Esophagus mucosa (tissue), 1 donor: ENCODE data around the gene DPYSL4. TPM values are rescaled to one million over a fixed set of nuclear protein-coding genes. Genes with fewer than 3 reads are reported as not detected.
A peak's percentile ranks its signal among the peaks of the same experiment; 100 is the strongest.

Experiments used
- ATAC-seq: fragments of 200-7000 bp; cut with Tn5 transposase; one replicate; pipeline ENCODE4 v1.9.1; 2020
- total RNA-seq: library from RNA; stranded (reverse); gene quantifications from one replicate; pipeline ENCODE4 v1.2.4, GENCODE V29; 2023
- donor health status: DM: yes; HTN: yes; CAD: no.

DPYSL4 gene
- total RNA-seq, 1 donor from 2014 or later, result 1.6 TPM

GRCh38 chr10:132179551-132180392 is 7.0 kb upstream of the DPYSL4 start:
- ATAC-seq, result no peak

DNA sequence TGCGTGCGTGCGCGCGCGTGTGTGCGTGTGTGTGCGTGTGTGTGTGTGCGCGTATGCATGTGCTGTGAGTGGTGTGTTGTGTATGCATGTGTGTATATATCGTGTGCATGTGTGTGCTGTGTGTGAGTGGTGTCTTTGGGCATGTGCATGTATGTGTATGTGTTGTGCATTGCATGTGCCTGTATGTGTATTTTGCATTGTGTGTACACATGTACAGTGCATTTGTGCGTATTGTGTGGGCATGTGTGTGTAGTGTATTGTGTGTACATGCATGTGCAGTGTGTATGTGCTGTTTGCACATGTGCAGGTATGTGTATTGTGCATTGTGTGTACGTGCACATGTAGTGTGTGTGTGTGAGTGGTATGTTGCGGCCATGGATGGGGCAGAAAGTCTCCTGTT is 6.0 kb upstream of the DPYSL4 start:
- ATAC-seq, result no peak

GRCh38 chr10:132181691-132182425 is 4.9 kb upstream of the DPYSL4 start:
- ATAC-seq, result no peak

DNA sequence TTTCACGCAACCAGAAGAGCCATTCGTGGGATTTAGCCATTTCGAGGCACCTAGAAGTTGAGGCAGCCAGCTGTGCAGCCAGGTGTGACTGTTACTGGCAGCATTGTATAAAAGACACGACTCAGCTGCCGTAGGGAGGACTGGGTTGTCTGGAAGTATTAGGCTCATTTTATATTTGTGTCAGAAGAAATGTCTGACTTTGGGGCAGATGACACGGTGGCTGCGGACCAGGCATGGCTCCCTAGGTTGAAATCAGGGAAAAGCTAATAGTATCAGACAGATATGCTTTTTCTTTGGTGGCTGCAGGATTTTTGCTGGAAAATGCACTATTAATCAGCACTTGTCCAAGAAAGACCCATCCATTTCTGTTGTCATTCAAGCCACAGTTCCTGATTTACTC is 4.2 kb upstream of the DPYSL4 start:
- no peak for ATAC-seq

DNA sequence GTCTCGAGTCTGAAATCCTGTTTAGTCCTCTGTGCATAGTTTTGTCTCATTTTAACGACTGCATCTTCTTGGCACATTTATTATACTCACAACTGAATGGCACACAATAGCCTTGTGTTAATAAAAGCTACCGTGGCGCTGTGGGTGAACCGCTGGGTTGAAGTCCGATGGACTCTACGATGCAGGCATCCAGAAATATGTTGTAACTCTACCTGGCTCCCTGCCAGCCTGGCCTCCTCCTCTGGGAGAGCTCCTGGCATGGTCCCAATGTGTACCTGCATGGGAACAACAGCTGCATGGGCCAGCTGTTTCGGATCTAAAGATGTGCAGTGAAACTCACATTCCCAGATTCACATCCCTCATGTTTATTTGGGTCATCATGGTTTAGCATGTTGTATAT is 3.7 kb upstream of the DPYSL4 start:
- ATAC-seq, result no peak

- ATAC-seq, result no peak
Observed at GRCh38 chr10:132184816-132185593, 1.7 kb upstream of the DPYSL4 start.

DNA sequence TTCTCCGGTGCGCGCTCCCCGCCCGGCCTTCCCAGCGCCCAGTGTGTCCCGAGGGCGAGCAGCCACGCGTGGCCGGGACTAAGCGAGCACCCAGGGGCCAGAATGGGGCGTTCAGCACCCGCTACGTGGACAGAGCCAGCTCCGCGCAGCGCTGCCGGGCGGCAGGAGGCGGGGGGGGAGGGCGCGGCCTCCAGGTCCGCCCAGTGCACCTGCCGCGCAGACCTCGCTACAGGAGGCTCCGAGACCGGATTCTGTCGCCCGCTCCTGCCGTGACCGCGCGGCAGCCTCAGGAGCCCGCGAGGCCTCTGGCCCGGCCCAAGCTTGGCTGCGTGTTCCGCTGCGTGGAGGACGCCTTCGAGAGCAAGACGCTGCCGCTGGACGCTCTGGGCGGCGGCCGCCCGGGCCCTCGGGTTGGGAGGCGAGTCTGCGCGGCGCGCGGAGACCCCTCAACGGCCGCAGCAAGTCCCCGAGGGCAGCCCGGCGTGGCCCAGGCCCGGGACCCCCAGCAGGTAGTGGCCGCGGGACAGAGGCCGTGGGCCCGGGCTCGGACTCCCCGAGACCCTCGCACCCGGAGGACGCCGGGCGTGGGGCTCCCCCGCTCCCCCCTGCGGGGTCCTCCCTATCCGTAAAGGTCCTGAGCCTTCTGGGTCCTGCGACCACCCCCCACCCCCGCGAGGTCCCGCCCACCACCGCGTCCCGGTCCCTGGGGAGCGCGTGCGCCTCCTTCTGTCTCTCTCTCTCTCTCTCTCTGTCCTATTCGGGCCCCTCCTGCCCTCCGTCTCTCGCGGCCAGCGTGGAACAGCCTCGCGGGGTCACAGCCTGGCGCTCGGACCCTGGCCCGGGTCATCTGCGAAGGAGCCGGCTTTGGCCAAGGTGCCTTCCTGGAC is 904 bp upstream of the DPYSL4 start:
- ATAC-seq, result peak; percentile 81

DNA sequence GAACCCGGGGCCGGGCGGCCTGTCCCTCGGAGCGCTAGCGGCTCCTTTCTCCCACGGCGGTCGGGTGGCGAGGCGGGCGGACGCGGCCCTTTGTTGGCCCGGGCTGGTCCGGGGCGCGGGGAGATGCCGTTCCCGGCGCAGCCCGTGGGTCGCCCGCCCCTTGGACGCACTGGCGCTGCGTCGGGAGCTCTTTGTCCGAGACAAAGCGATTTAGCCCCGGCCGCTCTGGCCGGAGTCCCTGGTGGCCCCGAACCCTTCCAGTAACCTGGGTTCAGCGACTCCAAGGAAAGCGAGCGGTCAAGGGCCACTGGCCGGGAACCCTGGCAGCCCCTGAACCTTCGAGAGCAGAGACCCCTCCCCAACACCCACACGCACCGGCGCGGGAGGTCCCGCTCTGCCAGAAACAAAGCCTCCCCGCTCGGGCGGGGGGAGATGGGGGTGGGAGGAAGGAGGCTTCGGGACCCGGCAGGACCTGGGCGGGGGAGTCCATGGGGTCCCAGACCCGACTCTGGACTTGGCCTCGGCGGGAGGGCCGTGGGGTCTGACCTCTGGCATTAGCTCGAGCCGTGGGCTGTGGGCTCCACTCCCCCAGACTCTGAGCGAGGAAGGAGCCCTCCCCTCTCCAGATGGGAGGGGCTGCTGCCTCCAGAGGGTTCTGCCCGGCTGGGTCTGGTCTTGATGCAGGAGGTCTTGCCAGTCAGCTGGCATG is 836 bp downstream of the DPYSL4 start:
- ATAC-seq, result no peak

DNA sequence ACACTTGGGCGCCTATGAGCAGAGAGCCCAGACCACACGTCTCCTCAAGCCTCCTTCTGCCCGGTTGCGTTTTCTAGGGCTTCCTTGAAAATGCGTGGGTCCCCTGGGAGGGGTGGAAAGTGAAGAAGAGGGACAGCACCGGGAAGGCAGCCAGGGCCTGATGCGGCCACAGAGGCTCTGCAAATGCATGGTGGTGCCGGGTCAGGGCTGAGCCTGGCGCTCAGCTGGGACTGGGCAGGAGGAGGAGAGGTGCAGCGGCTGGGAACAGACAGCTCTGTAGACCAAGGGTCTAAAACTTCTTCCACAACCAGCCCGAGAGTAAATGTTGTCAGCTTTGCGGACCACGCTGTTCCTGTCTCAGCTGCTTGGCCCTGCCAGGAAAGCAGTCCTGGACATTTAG is 1.6 kb downstream of the DPYSL4 start:
- no peak for ATAC-seq

DNA sequence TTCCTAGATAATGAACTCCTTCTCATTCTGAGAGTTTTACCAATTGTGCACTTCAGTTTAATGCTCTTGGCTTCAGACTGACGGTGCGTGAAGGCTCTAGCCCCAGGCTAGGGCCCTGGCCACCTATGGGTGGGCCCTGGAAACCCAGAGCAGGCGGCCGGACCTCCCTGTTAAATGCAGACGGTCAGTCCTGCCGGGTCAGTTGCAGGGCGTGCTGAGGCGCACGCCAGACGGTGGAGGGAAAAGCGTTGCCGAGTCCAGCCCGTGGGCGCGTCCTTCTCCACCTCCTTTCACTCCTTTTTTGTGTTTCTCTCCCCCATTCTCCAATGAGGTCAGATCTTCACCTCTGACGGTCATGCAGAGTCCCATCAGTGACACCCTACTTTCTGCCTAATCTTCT is 2.3 kb downstream of the DPYSL4 start:
- ATAC-seq, result no peak

DNA sequence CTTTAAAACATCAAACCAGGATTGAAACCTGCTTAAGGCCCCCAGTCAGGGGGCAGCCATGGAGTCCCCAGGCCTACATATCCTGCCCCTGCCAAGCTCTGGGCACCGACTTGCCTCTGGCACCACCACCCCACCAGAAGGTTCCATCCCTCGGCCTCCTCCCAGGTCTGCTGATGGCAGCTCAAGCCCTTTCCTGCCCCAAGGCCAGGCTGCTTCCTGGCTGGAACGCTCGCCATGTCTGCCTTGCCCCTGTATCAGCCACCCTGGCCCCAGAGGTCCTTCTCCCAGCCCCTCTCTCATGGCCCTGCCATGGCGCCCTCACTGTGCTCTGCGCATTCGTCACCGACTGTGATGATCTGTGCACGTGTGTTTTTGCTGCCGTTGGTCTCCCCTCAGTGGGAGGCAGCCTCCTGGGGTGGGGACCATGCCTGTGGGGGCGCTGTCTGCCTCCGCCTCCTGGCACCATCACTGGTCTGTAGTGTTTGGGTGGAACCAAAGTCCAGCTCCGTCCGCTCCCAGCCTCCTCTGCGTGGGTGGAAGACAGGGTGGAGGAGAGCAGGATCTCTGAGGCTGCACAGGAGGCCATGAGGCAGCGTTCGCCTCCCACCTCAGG is 3.2 kb downstream of the DPYSL4 start:
- no peak for ATAC-seq

- no peak for ATAC-seq
Observed at GRCh38 chr10:132192076-132192975, 5.6 kb downstream of the DPYSL4 start.

DNA sequence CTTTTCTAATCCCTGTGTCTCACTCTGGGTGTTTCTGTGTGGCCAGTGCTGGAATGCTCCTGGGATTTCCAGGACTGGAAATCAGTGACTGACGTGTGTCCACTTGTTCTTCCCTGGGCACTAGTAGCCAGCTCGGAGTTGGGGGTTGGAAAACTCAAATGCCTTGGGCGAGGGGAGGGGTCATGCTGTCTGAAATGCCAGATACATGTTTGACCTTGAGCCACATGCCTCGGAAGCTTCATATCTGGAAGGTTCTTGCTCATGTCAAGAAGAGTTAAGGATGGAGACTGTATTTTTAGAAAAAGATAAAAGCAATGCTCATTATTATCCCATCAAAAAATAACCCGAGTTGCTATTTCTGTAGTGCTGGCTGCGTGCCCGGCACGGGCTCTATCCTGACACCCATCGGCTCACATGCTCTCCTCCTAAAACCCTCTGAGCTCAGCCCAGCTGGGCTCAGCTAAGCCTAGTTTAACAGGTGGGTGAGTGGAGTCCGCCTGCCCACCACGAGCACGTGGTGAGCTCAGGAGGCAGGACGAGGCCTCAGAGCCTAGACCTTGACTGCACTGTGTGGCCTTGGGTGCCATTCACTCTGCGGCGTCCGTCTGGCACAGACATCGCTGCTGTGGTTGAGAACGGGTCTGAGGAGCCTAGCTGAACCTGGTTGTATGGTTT is 6.4 kb downstream of the DPYSL4 start:
- no peak for ATAC-seq

DNA sequence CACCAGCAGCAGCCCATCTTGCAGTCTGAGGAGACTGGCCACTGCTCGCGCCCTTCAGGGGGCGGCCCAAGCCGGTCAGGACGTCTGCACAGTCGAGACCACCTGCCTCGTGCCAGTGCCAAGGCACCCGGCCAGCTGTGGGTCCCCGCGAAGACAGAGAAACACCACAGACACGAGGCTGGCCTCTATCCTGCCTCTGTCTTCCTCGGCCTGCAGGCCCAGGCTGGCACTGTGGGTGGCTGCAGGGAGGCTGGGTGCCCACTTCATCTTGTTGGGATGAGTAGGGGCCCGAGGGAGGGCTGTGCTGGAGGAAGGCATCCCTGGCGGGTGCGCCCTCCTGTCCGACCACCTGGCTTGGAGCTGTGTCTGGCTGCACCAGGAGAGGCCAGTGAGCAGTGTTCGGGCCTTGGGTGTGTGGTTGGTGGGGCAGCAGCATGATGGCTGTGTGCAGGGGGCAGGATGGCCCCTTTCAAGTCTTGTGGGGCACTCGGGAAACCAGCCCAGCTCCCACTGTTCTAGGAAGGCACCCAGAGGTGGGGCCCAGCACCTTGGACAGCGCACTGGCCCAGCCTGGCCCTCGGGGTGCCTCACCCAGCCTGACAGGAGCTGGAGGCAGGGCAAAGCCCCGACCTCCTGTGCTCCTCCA is 7.3 kb downstream of the DPYSL4 start:
- ATAC-seq, result no peak

GRCh38 chr10:132194726-132195125 is 8.0 kb downstream of the DPYSL4 start:
- no peak for ATAC-seq

DNA sequence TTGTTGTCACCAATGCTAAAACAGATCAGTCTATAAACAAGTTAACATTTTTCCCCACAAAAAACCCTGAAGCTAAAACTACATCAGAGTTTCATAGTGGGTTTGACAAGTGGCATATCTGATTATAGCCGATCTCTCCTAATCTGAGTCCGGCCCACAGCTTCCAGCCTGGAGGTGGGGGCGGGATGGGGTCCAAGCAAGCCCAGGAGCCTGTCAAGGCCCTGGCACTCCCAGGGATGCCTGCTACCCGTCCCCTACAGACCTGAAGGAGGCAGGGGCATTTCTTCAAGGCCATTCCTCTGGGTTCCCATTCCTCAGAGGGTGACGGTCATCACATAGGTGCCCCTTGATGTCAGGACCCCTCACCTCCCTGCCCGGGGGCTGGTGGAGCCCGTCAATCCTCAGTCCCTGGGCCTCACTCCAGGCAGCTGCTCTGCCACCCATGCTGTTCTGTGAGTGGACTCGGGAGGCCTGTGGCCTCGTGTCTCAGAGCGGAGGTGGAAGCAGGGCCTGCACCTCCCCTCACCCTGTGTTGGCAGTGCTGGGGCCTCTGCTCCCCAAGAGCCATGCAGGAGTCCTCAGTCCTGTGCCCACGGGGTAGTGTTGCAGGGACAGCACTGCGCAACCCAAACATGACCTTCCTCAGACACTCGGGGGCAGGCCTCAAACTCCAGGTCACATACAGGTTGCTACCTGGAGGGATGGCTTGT is 8.8 kb downstream of the DPYSL4 start:
- ATAC-seq, result no peak

GRCh38 chr10:132196178-132197113 is 9.7 kb downstream of the DPYSL4 start:
- no peak for ATAC-seq
